Measurements from ENCODE around the gene TPM4. TPM values are rescaled to one million over a fixed set of nuclear protein-coding genes. Genes with fewer than 3 reads are reported as not detected.

The TPM4 gene
- total RNA-seq, 4 donors from 2014 or later = 229 to 393 (median 299) TPM

- TF ChIP-seq CTCF (IDR thresholded peaks at IDR 0.05; ENCODE audit: low read depth) = no peak
Measured at GRCh38 chr19:16057062-16057461, 19.2 kb upstream of the TPM4 start.

DNA sequence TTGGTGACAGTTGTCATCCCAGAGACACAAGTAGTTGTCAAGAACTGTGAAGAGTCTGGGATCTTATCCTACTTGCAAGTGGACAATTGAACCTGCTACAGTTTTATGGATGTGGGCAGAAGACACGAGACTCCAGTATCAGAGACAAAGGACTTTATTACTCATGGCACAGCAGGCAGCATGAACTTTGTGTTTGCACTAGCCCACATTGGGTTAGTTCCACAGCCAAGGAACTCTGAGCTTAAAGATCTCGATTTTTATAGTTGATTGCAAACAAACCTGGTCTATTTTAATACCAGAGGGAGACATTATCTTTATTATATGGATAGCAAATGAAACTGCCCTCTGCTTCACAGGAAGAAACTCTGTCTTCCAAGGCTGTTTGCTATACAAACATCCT is 16.0 kb upstream of the TPM4 start:
- no peak for TF ChIP-seq CTCF (IDR thresholded peaks at IDR 0.05; ENCODE audit: low read depth)

DNA sequence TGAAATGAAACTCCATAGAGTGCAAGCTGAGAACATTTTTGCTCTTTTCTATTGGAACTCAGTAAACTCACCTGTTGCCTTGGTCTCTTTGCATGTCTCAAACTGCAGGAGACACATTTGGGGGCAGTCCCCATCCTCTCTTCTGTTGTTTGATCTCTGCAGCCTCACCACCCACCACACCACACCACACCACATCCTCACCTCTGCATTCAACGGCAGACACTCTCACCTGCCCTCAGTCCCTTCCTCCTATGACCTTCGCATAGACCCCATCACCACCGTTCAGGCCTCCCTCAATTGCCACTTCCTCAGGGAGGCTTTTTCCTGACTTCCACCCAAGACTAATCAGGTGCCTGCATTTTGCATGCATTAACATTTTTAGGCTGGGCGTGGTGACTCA is 14.4 kb upstream of the TPM4 start:
- TF ChIP-seq CTCF (IDR thresholded peaks at IDR 0.05; ENCODE audit: low read depth) = no peak

GRCh38 chr19:16062789-16063188 is 13.5 kb upstream of the TPM4 start:
- TF ChIP-seq CTCF (IDR thresholded peaks at IDR 0.05; ENCODE audit: low read depth) = no peak

GRCh38 chr19:16064209-16064889 is 11.9 kb upstream of the TPM4 start:
- no peak for TF ChIP-seq CTCF (IDR thresholded peaks at IDR 0.05; ENCODE audit: low read depth)

DNA sequence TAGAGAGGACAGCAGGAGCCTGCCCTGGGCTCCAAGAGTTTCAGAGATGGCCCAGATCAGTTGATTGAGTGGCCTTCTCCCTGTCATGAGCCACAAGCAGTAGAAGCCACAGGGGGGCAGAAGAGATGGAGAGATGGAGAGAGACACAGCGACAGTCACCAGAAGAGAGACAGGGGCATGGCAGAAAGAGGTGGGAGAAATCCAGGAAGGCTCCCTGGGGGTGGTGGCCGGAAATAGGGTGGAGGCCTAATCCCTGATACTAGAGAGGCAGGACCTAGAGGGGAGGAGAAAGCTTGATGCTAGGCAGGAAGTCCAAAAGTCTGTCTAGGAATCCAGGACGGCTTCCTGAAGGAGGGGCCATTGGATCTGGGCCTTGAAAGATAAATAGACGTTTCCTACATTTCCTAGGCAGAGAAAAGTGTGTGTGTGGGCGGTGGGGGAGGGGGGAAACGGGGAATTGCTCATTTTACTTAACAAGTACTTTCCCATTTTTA is 9.6 kb upstream of the TPM4 start:
- TF ChIP-seq CTCF (IDR thresholded peaks at IDR 0.05; ENCODE audit: low read depth) = no peak

GRCh38 chr19:16067205-16067938 is 8.9 kb upstream of the TPM4 start:
- no peak for TF ChIP-seq CTCF (IDR thresholded peaks at IDR 0.05; ENCODE audit: low read depth)

Data from subcutaneous adipose tissue (tissue), 4 donors.